ENCODE measurements around the gene POLR3K. TPM values are rescaled to one million over a fixed set of nuclear protein-coding genes. Genes with fewer than 3 reads are reported as not detected.
A peak's percentile ranks its signal among the peaks of the same experiment; 100 is the strongest.

The POLR3K gene
- total RNA-seq, 2 experiments from 2014 or later = 26.2 to 74.1 TPM

- DNase-seq (ENCODE audit: low spot score) = peak; percentile 33
- H3K9me3 ChIP-seq (ENCODE audit: low read length) = no peaks in the 10 kb centered on the region
- no peaks in the 10 kb centered on the region for H3K79me2 ChIP-seq (ENCODE audit: insufficient read depth, low read depth, low read length)
- BruUV-seq (replicated peaks) = no TSS peak
- peaks cover 3% of the 10 kb centered on the region; the same call in 1 of the 2 replicates for H3K36me3 ChIP-seq (ENCODE audit: insufficient read depth, low read length)
- POLR2A ChIA-PET = no interaction called here
- H3K4me2 ChIP-seq (ENCODE audit: low read length) = peak overlapping the region; percentile 92
- H3K4me3 ChIP-seq (ENCODE audit: low read depth, low read length, poor library complexity, severe bottlenecking) = peak overlapping the region; percentile 86
- H3K4me1 ChIP-seq (ENCODE audit: insufficient read depth, low read length, poor library complexity, severe bottlenecking) = peaks cover 29% of the 10 kb centered on the region
- no peak overlapping the region for H3K27ac ChIP-seq (ENCODE audit: low read depth, low read length, poor library complexity, severe bottlenecking)
- intact Hi-C loops (cut with micrococcal nuclease; ENCODE audit: unreplicated experiment) = loop anchor here (2.0 kb wide), 1 partner anchor 23 kb away; the partner anchor contains the start of genes POLR3K and SNRNP25
- CTCF ChIA-PET (ENCODE audit: unreplicated experiment) = no interaction called here
- no peak overlapping the region for H2AFZ ChIP-seq (ENCODE audit: low read length)
- TF ChIP-seq CTCF (conservative IDR thresholded peaks at IDR 0.05; ENCODE audit: low read length) (0 out of 2 replicates have a peak, but pooled peaks have one; percentile 28), EZH2phosphoT487 (IDR thresholded peaks at IDR 0.05; ENCODE audit: borderline replicate concordance, low read depth, low read length) (no peak)
- no peaks in the 10 kb centered on the region for H3K9me2 ChIP-seq (ENCODE audit: insufficient read depth, low read length)
- no peaks in the 10 kb centered on the region for H4K20me1 ChIP-seq (ENCODE audit: insufficient read depth, low read length)
These were observed 22.4 kb upstream of the POLR3K start for GRCh38 chr16:75580-76501.

- Histone ChIP-seq H3K4me3 (ENCODE audit: low read depth, low read length, poor library complexity, severe bottlenecking) (no peak overlapping the region), H3K79me2 (ENCODE audit: insufficient read depth, low read depth, low read length) (no peaks in the 10 kb centered on the region), H3K36me3 (ENCODE audit: insufficient read depth, low read length) (peaks cover 3% of the 10 kb centered on the region; the same call in 1 of the 2 replicates), H3K9me3 (ENCODE audit: low read length) (no peaks in the 10 kb centered on the region), H3K4me2 (ENCODE audit: low read length) (no peak overlapping the region), H2AFZ (ENCODE audit: low read length) (no peak overlapping the region), H4K20me1 (ENCODE audit: insufficient read depth, low read length) (no peaks in the 10 kb centered on the region), H3K4me1 (ENCODE audit: insufficient read depth, low read length, poor library complexity, severe bottlenecking) (peaks cover 29% of the 10 kb centered on the region), H3K9me2 (ENCODE audit: insufficient read depth, low read length) (no peaks in the 10 kb centered on the region), H3K27ac (ENCODE audit: low read depth, low read length, poor library complexity, severe bottlenecking) (no peak overlapping the region)
- ChIA-PET POLR2A (no interaction called here), CTCF (ENCODE audit: unreplicated experiment) (no interaction called here)
- DNase-seq (ENCODE audit: low spot score) = no peak
- intact Hi-C loops (cut with micrococcal nuclease; ENCODE audit: unreplicated experiment) = no loop called here
- TF ChIP-seq EZH2phosphoT487 (IDR thresholded peaks at IDR 0.05; ENCODE audit: borderline replicate concordance, low read depth, low read length) = no peak
- TF ChIP-seq CTCF (conservative IDR thresholded peaks at IDR 0.05; ENCODE audit: low read length) = no peak
- no TSS peak for BruUV-seq (replicated peaks)
These were observed 21.4 kb upstream of the POLR3K start for GRCh38 chr16:74747-75334.
